Measurements from ENCODE around the gene TPGS2. TPM values are rescaled to one million over a fixed set of nuclear protein-coding genes. Genes with fewer than 3 reads are reported as not detected.
"Not testable (repeated sequence)": the region's sequence is repeated elsewhere in the genome, so short reads cannot be mapped to it uniquely, and the experiment has no call there.

Gene TPGS2, protein sequence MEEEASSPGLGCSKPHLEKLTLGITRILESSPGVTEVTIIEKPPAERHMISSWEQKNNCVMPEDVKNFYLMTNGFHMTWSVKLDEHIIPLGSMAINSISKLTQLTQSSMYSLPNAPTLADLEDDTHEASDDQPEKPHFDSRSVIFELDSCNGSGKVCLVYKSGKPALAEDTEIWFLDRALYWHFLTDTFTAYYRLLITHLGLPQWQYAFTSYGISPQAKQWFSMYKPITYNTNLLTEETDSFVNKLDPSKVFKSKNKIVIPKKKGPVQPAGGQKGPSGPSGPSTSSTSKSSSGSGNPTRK
- total RNA-seq = 72.8 TPM
- long read RNA-seq, full-length matches to known transcripts = 263 of 298 reads
- long read RNA-seq, partial matches to known transcripts = 5 of 298 reads
- long read RNA-seq, other reads (novel, unspliced or antisense) = 30 of 298 reads

DNA sequence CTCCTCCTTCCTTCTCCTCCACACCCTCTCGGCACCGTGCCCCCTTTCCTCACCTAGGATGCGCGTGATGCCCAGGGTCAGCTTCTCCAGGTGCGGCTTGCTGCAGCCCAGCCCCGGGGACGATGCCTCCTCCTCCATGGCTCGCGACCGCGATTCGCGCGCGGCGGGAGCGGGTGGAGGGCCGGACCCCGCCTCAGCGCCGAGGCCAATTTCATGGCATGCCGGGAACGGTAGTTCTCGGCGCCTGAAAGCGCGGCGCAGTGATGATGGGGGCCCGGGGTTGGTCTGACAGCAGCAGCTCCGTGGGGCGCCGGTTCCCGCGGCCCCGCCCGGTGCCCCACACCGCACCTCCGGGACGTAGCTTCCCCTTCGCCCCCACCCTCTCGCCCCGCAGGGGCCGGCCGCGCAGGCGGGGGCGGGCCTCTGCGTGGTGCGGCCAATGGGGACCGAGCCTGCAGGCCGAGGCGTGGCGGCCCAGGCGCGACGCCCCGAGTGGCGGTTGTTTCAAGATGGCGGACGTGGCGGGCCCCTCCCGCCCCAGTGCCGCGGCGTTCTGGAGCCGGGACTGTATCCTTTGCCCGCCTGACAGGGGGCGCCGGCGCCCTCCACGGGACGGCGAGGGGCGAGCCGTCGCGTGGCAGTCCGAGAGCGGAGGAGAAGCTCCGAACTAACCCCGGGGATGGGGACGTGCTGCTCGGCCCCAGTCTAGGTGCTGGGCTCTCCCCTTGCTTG, at the start of gene TPGS2, which contains the start of gene KIAA1328:
TPGS2 (minus strand) TSS at position 373 of the 732 bp plus-strand sequence; CDS start at position 138, 235 bp downstream.
KIAA1328 (plus strand) TSS at position 498 of the 732 bp plus-strand sequence; CDS start at position 510, 12 bp downstream.
- peak; percentile 95 for DNase-seq (ENCODE audit: low spot score)

DNA sequence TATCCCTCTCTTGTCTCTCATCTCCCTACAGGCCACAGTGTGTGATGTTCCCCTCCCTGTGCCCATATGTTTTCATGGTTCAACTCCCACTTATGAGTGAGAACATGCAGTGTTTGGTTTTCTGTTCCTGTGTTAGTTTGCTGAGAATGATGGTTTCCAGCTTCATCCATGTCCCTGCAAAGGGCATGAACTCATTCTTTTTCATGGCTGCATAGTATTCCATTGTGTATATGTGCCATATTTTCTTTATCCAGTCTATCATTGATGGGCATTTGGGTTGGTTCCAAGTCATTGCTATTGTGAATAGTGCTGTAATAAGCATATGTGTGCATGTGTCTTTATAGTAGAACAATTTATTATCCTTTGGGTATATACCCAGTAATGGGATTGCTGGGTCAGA, 45.0 kb upstream of the TPGS2 start:
- DNase-seq (ENCODE audit: low spot score) = not testable (repeated sequence)

DNA sequence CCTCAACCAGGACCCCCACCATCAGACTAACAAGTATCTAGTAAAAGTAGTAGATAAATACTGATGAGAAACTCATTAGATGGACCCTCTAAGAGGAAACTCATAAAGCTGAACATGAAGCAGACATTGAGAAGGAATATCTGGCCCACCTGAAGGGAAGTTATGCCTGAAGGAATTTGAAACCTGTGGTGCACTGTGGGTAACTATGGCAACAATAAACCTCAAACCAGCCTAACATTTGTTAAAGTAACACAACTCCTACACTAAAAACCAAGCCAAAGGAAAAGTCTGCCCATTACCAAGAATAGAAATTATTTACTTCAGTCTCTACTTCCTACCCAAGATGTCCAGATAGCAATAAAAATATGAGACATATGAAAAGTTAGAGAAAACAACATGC, 43.5 kb upstream of the TPGS2 start:
- DNase-seq (ENCODE audit: low spot score) = no peak

DNA sequence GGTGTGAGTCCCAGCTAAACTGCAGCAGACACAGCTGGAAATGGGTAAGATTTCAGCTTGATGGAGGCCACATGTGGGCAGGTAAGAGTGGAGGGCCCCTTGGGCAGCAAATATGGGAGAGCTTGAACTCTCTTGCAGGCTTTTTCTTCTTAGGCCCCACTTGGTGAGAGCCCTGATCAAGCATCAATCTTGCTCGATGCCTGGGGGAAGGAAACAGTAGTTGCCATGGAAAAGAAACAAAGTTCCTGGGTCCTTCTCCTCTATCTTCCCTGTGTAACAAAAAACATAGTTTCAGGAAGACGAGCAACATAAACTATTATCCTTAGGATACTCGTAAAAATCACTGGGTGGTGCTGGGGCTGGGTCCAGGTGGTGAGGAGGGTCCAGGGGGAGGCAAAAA, 43.0 kb upstream of the TPGS2 start:
- DNase-seq (ENCODE audit: low spot score) = no peak

DNA sequence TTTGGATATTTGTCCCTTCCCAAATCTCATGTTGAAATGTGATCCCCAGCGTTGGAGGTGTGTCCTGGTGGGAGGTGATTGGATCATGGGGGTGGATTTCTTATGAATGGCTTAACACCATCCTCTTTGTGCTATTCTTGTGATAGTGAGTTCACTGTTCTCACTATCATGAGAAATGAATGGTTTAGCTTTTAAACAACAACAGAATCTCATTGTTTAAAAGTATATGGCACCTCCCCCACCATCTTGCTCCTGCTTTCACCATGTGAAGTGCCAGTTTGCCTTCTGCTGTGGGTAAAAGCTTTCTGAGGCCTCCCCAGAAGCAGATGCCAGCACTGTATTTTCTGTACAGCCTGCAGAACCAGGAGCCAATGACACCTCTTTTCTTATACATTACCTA, 38.3 kb upstream of the TPGS2 start:
- DNase-seq (ENCODE audit: low spot score) = no peak

DNA sequence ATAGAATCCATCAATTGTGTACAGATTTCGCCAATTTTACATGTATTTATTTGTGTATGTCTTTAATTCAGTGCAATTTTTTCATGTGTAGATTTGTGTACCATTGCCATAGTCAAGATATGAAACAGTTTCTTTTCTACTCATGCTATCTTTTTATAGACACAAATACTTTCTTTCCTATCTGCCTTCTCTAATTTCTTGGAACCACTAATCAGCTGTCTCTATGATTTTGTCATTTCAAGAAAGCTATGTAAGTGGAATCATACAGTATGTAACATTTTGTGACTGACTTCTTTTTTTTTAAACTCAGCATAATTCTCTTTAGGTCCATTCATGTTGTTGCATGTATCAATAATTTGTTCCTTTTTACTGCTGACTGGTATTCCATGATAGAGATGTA, 33.4 kb upstream of the TPGS2 start:
- no peak for DNase-seq (ENCODE audit: low spot score)

DNA sequence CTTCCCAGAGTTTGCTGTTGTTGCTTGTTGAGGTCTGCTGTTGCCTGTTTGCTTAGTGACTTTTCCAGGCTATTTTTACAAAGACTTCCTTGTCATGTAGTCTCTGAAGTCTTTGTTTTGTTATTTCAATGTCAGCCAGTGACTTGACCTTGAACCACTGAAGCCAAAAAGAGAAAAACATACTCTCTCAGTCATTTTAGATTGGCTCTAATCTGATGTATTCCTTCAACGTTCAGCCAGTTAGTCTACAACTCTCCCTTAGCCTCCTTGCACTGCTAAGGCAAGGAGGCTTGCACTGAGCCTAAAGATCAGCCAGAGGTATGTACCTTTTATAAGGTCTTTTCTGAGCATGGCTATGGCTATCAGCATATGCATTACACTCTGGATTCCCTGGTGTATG, 28.0 kb upstream of the TPGS2 start:
- DNase-seq (ENCODE audit: low spot score) = no peak

DNA sequence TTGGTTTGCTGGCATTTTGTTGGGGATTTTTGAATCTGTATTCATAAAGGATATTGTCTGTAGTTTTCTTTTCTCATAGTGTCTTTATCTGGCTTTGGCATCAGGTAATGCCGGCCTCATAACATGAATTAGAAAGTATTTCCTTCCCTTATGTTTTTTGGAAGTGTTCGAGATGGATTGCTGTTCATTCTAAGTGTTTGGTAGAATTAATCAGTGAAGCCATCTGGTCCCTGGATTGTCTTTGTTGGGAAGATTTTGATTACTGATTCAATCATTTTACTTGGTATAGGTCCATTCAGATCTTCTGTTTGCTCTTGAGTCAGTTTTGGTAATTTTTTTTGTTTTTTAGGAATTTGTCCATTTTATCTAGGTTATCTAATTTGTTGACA, 22.4 kb upstream of the TPGS2 start:
- DNase-seq (ENCODE audit: low spot score) = no peak

DNA sequence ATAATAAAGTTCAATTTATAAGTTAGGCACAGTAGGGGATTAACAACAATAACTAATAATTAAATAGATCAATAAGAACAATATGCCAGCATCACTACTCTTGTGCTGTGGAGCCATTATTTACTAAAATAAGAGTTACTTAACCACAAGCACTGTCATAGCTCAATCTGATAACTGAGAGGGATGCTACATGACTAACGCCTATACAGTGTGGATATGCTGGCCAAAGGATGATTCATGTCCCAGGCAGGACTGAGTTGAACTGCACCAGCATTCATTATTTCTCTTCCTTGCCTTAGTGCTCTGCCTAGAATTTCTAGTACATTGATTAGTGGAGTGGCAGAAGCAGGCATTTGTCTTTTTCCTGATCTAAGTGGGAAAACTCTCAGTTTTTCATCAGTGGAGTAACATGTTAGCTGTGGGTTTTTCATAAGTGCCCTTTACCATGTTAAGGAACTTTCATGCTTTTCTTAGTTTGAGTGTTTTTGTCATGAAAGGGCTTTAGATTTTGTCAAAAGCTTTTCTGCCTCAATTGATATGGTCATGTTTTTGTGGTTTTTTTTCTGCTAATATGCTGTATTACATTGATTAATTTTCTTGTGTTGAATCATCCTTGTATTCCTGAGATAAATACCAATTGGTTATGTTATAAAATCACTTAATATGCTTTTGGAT, 21.9 kb upstream of the TPGS2 start:
- no peak for DNase-seq (ENCODE audit: low spot score)

DNA sequence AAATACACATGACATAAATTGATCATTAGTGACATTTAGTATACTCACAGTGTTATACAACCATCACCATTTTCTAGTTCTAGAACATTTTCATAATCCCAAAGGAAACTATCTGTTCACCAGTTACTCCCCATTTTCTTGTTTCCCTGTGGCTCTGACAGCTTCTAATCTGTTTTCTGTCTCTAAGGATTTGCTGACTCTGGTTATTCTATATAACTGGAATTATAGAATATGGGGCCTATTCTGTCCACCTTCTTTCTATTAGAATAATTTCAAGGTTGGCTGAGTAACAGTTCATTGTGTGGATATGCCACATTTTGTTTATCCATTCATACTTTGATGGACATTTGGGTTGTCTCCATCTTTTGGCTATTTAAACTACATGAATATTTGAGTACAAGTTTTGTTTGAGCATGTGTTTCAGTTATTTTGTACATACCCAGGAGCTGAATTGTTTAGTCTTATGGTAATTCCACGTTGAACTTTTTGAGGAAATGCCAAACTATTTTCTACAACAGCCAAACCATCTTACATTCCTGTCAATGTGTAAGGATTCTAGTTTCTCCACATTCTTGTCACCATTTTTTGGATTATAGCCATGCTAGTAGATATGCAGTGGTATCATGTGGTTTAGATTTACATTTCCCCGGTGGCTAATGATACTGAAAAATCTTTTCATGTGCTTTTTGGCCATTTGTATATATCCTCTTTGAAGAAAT, 20.6 kb upstream of the TPGS2 start:
- DNase-seq (ENCODE audit: low spot score) = no peak

DNA sequence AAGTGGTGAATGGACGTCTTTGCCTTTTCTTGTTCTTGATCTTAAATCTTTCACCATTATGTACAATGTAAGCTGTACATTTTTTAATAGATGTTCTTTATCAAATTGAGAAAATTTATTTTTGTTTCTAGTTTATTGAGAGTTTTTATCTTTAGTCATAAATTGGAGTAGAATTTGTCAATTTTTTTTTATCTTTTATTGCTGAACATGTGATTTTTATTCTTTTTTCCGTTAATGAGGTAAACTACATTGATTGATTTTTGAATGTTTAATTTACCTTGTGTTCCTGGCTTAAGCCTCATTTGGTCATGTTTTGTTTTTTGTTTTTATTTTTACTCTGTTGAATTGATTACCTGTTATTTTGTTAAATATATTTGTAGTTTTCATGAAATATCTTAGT, 19.8 kb upstream of the TPGS2 start:
- DNase-seq (ENCODE audit: low spot score) = no peak

DNA sequence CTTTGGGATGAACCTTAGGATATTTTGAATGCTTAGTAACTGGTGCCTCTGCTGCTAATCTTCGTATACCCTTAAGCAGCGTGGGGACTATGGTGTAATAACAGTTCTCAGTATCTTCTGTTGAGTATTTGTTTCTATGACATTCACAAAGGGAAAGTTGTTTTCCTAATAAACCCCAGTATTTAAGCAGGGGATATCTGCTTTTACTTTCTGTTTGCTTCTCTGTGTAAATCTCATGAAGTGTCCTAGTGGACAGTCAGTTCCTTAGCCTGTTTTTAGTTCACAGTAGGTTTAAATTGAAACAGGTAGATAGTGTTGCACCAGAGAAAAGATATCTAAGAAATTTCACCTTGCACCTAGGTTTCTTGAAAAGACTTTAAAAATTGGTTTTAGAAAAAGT, 15.0 kb upstream of the TPGS2 start:
- no peak for DNase-seq (ENCODE audit: low spot score)

DNA sequence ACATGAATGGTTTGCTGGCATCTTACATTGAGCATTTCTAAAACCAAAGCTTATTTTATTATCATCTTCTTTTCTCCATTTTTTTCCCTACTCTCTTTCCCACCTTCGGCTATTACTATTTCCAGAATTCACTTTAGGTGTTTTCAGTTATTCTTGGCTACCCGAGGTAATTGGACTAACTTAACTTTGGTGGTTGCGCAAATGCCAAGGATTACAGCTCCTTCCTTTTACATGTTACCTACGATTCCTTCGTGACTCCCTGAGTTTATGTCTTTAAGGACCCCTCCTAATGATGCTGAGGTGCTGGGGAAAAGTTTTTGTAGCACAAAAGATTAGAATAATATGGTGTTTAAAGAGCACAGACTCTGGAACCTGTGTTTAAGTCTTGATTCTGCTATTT, 14.4 kb upstream of the TPGS2 start:
- no peak for DNase-seq (ENCODE audit: low spot score)

DNA sequence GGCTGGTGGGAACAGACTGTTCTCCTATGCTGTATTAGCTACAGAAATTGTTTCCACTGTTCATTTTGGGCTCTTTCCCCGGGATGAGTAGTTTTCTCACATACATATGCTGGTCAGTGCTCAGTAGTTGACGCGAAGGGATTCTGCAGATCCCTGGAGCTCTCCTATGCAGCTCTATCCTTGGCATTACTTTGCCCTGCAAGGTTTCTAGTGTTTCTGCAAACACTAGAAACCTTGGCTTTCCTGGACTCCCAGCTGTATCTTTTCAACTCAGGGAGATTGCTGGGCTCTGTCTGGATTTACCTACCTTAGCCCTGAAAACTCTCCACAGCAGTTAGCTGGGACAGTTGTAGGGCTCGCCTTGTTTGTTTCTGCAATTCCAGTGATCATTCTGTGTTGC, 11.0 kb upstream of the TPGS2 start:
- DNase-seq (ENCODE audit: low spot score) = no peak

DNA sequence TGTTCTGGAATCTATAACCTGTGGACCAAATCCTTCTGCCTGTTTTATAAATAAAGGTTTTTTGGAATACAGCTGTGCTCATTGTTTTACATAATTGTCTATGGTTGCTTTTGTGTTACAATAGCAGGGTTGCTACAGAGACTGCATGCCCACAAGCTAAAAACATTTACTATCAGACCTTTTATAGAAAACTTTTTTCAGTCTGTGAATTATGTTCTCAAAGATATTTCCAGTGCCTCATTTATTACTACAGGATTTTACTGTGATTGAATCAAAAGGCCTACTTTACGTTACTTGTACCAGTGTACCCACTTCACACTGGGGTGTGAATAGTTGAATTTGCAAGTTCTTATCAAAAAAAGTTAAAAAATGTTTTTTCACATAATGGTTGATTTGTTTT, 7.1 kb upstream of the TPGS2 start:
- no peak for DNase-seq (ENCODE audit: low spot score)

DNA sequence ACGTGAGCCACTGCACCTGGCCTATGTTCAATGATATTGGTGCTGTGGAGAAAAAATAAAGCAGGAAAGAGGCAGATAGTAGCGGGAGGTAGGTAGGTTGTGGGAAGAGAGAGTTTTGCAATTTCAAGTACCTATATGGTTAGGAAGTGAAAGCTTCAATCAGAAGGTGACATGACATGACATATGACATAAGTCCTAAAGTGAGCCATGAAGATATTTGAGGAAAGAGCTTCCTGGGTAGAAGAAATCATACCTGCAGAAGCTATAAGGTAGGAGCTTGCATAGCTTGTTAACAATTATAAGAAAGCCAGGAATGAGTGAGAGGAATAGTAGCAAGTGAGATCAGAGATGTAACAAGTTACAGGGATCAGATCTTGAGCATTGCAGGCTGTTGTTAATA, 4.3 kb upstream of the TPGS2 start:
- no peak for DNase-seq (ENCODE audit: low spot score)

DNA sequence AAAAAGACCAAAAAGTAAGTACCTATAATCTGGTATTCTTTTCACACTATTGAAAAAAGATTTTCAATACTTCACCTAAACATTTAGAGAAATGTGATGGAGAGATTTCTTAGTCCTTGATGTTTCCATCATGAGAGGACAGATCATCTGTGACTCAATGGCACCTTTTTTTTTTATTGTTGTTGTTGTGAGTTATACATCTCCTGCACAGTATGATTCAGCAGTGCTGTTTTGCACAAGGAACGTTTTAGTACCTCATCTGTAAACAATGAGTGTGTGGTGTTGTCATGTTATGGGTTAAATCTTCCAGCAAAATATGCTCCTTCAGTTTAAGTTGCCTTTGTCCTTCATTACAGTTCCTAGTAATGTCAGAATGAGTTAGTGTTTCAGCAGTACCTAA, 2.3 kb upstream of the TPGS2 start:
- no peak for DNase-seq (ENCODE audit: low spot score)

DNA sequence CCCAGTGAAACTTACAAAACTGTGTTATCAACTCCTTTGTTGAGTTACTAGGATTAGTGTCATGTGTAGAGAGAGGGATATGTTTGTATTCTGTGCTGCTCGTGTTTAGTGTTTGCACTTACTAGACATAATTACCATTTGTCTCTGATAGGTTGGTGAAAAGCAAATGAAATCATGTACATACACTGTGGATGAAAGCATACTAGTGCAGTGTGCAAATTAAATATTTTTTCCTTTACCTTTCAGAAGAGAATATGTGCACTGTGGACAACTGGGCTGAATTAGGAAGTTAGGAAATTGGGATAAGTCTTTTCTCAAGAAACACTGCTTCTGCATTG, 1.3 kb upstream of the TPGS2 start:
- no peak for DNase-seq (ENCODE audit: low spot score)

DNA sequence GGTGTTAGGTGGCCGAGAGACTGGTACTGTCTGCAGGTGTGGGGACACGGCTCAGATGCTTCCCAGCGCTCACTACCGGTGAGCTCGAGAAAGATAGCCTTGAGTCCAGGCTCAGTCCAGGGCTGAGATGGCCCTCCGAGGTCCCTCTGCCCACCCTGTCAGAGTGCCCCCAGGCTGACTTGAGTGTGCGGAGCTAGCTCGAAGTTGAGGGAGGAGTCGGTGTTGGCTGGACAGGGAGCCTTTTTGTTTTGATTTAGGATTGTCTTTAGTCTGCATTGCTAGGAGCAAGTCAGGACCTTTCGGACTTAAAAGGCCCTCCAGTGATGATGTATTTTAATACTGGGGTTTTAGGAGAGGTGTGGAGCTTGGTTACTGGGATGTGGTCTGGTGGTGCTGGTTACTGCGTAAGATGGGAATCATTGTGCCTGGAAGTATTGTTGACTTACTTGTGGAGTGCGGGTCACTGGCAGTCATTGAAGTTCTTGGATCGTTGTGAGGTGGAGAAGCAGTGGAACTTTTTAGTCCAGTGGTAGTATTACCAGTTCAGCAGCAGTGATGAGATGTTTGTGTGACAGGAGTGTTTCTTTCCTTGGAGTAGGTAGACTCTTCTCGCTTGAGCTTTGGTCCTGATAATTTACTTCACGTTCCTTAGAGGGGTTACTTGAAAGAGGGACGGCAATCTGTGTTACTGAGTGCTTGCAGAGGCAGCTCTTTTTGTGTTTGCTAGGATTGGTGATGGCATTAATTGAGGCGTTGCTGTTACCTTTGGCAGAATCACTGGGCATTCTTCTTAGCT, 758 bp upstream of the TPGS2 start:
- no peak for DNase-seq (ENCODE audit: low spot score)

DNA sequence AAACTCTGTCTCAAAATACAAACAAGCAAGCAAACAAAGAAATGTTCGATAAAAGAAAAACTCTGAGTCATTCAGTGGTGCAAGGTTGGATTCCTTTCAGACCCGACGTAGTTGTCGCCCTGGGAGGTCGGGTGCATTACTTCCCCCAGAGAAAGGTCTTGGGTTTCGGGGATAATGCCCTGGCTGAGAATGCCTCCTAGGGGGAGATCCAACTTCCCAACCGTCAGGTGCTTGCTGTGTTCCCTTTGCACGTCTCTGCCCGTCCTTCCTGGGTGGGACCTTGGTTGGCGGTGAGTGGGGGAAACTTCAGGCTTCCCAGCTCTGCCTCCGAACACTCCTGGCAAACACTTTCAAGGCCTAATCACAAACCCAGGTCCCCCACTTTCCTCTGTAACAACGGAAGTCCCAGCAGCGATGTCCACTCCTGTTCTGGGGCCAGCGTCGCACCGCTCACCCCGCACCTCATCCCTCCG, 609 bp downstream of the TPGS2 start:
- no peak for DNase-seq (ENCODE audit: low spot score)

DNA sequence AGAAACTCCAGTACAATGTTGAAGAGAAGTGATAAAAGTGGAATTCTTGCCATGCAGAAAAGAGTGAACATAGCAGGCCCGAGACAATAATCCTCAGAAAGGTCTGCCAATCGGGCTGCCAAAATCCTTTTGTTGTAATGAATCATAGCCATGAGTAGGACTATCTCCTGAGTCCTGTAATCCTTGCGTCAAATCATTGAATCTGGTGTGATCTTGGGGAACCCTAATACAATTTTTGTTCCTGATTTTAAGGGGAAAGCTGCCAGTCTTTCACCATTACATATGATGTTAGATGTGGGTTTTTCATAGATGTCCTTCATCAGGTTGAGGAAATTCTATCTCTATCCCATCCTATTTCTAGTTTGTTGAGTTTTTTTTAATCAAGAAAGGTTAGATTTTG, 2.2 kb downstream of the TPGS2 start:
- no peak for DNase-seq (ENCODE audit: low spot score)

All from mesenteric fat pad (tissue), 1 donor.